OCI-LY3 (cell line): ENCODE measurements around the gene NWD2.

Source experiments
- H2AFZ ChIP-seq: fragments of 200-600, 300-600 bp; shearing (Covaris generic); 2 replicates; pipeline ENCODE4 v1.6.0; 2014; ENCODE audit warnings: antibody characterized with exemption, low read depth, low read length
- H3K27ac ChIP-seq: fragments of 200-600, 300-600 bp; sonication (generic); 2 replicates; pipeline ENCODE4 v1.5.1; 2014; ENCODE audit warnings: mild to moderate bottlenecking, low read length, moderate library complexity, mixed read lengths
- H3K27me3 ChIP-seq: fragments of 200-600, 300-600 bp; sonication (generic); 2 replicates; pipeline ENCODE4 v1.6.1; 2014; ENCODE audit warnings: low read depth, low read length, mixed read lengths
- H3K36me3 ChIP-seq: fragments of 200-600, 300-600 bp; sonication (generic); replicated peaks from 2 replicates; pipeline ENCODE3; 2014; ENCODE audit warnings: low read depth, low read length, mixed read lengths
- H3K4me1 ChIP-seq: fragments of 300-600, 200-600 bp; sonication (generic); 2 replicates; pipeline ENCODE4 v1.6.1; 2014; ENCODE audit warnings: low read length, mixed read lengths
- H3K4me2 ChIP-seq: fragments of 200-600, 300-600 bp; sonication (generic); 2 replicates; pipeline ENCODE4 v1.6.1; 2014; ENCODE audit warnings: low read length, mixed read lengths
- H3K4me3 ChIP-seq: fragments of 300-600, 200-600 bp; sonication (generic); 2 replicates; pipeline ENCODE4 v1.5.1; 2014; ENCODE audit warnings: antibody characterized with exemption, mild to moderate bottlenecking, low read length, moderate library complexity
- H3K79me2 ChIP-seq: fragments of 300-600, 200-600 bp; shearing (Covaris generic); 2 replicates; pipeline ENCODE4 v1.6.1; 2014; ENCODE audit warnings: mild to moderate bottlenecking, low read length, mixed read lengths
- H3K9ac ChIP-seq: fragments of 300-600, 200-600 bp; shearing (Covaris generic); 2 replicates; pipeline ENCODE4 v1.6.0; 2014; ENCODE audit warnings: mild to moderate bottlenecking, low read length, moderate library complexity
- H3K9me3 ChIP-seq: fragments of 200-600, 300-600 bp; shearing (Covaris generic); 2 replicates; pipeline ENCODE4 v1.6.1; 2014; ENCODE audit warnings: low read length, mixed read lengths; ENCODE audit not compliant: insufficient read depth
- H4K20me1 ChIP-seq: fragments of 200-600, 300-600 bp; sonication (generic); 2 replicates; pipeline ENCODE4 v1.6.1; 2016; ENCODE audit warnings: low read length, mixed read lengths; ENCODE audit not compliant: insufficient read depth
- CTCF ChIP-seq: fragments of 200-600, 300-600 bp; sonication (generic); IDR thresholded peaks from 2 replicates; pipeline ENCODE4 v1.5.1; 2014; ENCODE audit warnings: antibody characterized with exemption, low read length, low read depth
- EZH2phosphoT487 ChIP-seq: fragments of 200-600 bp; shearing (Covaris generic); IDR thresholded peaks from 2 replicates; pipeline ENCODE4 v1.6.1; 2018; ENCODE audit warnings: antibody characterized with exemption, mixed run types, low read depth

The NWD2 gene

GRCh38 chr4:37431417-37431743 lies 186.8 kb downstream of the NWD2 start:
- Histone ChIP-seq H3K27me3 (no peaks in the 10 kb centered on the region; the same call in 1 of the 2 replicates), H2AFZ (no peak overlapping the region)

GRCh38 chr4:37434469-37434868 lies 189.9 kb downstream of the NWD2 start:
- H3K36me3 ChIP-seq = no peaks in the 10 kb centered on the region
- no peaks in the 10 kb centered on the region for H3K9me3 ChIP-seq
- no peak overlapping the region for H2AFZ ChIP-seq
- H3K27me3 ChIP-seq = no peaks in the 10 kb centered on the region; the same call in 1 of the 2 replicates
- H3K79me2 ChIP-seq = no peaks in the 10 kb centered on the region
- no peak overlapping the region for H3K4me2 ChIP-seq
- no peak overlapping the region for H3K27ac ChIP-seq
- H4K20me1 ChIP-seq = no peaks in the 10 kb centered on the region
- no peaks in the 10 kb centered on the region for H3K4me1 ChIP-seq
- 0 out of 2 replicates have a peak, but pooled peaks have one; percentile 12 for TF ChIP-seq CTCF
- TF ChIP-seq EZH2phosphoT487 = no peak
- no peak overlapping the region for H3K4me3 ChIP-seq
- no peak overlapping the region for H3K9ac ChIP-seq

More at GRCh38 chr4:37431417-37431743, 186.8 kb downstream of the NWD2 start:
- Histone ChIP-seq H3K4me1 (no peaks in the 10 kb centered on the region), H4K20me1 (no peaks in the 10 kb centered on the region), H3K27ac (no peak overlapping the region), H3K4me2 (no peak overlapping the region), H3K36me3 (no peaks in the 10 kb centered on the region), H3K4me3 (no peak overlapping the region), H3K9ac (no peak overlapping the region), H3K79me2 (no peaks in the 10 kb centered on the region), H3K9me3 (no peaks in the 10 kb centered on the region)
- TF ChIP-seq CTCF (no peak), EZH2phosphoT487 (no peak)

GRCh38 chr4:37436546-37436945 lies 192.0 kb downstream of the NWD2 start:
- TF ChIP-seq EZH2phosphoT487 (no peak), CTCF (no peak)
- Histone ChIP-seq H3K36me3 (no peaks in the 10 kb centered on the region), H3K4me1 (no peaks in the 10 kb centered on the region), H2AFZ (no peak overlapping the region), H3K4me2 (no peak overlapping the region), H3K79me2 (no peaks in the 10 kb centered on the region), H4K20me1 (no peaks in the 10 kb centered on the region), H3K4me3 (no peak overlapping the region), H3K9ac (no peak overlapping the region), H3K9me3 (no peaks in the 10 kb centered on the region), H3K27me3 (no peaks in the 10 kb centered on the region; the same call in 1 of the 2 replicates), H3K27ac (no peak overlapping the region)

- Histone ChIP-seq H4K20me1 (no peaks in the 10 kb centered on the region), H3K27ac (no peak overlapping the region), H3K36me3 (no peaks in the 10 kb centered on the region), H3K4me1 (no peaks in the 10 kb centered on the region), H3K4me2 (no peak overlapping the region), H3K9me3 (no peaks in the 10 kb centered on the region), H3K4me3 (no peak overlapping the region), H3K9ac (no peak overlapping the region), H3K27me3 (no peaks in the 10 kb centered on the region; the same call in 1 of the 2 replicates), H2AFZ (no peak overlapping the region), H3K79me2 (no peaks in the 10 kb centered on the region)
- TF ChIP-seq EZH2phosphoT487 = no peak
- TF ChIP-seq CTCF = no peak
Measured at GRCh38 chr4:37437163-37437562, 192.6 kb downstream of the NWD2 start.
